ENCODE data around the gene NGB.

NGB gene

DNA sequence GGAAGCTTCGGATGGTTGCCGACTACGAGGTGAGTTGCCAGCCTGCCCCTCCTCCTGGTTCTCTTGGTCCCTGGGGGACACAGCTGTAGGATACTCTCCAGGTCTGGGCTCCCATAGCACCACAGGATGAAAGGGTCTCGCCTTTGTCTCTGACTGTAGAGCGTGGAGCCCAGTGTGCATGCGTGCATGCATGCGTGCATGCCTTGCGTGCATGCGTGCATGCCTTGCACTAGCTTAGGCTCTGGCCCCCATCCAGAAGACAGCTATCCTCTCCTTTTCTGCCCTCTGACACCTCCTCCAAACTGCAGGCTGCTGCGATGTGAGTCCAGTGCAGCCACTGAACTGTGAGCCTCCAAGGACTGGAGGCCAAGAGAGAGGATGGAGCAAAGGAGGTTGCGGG is 19.1 kb downstream of the NGB start:
- H3K4me1 ChIP-seq (ENCODE audit: insufficient read depth, low read length, poor library complexity, severe bottlenecking) = no peaks in the 10 kb centered on the region
- no peaks in the 10 kb centered on the region for H3K9me3 ChIP-seq (ENCODE audit: insufficient read depth, low read depth, low read length)
- no peak overlapping the region for H3K9ac ChIP-seq (ENCODE audit: low read depth, low read length, poor library complexity, severe bottlenecking)
- H3K4me3 ChIP-seq (ENCODE audit: low read length, poor library complexity, severe bottlenecking) = no peak overlapping the region
- H2AFZ ChIP-seq (ENCODE audit: low read length) = no peak overlapping the region
- no peak overlapping the region for H3K4me2 ChIP-seq (ENCODE audit: low read depth, low read length, poor library complexity, severe bottlenecking)
- H3F3A ChIP-seq (ENCODE audit: low read depth) = no peaks in the 10 kb centered on the region
- H4K20me1 ChIP-seq (ENCODE audit: insufficient read depth, low read length, poor library complexity, severe bottlenecking) = no peaks in the 10 kb centered on the region
- no peaks in the 10 kb centered on the region for H3K36me3 ChIP-seq (ENCODE audit: insufficient read depth, low read length)
- H3K27me3 ChIP-seq (ENCODE audit: insufficient read depth, low read length, poor library complexity, severe bottlenecking) = no peaks in the 10 kb centered on the region
- H3K9me2 ChIP-seq (replicated peaks; ENCODE audit: low read depth, low read length) = no peaks in the 10 kb centered on the region
- H3K79me2 ChIP-seq (ENCODE audit: insufficient read depth, low read length) = no peaks in the 10 kb centered on the region
- no peak for TF ChIP-seq EZH2phosphoT487 (IDR thresholded peaks at IDR 0.05; ENCODE audit: borderline replicate concordance)
- TF ChIP-seq CTCF (conservative IDR thresholded peaks at IDR 0.05; ENCODE audit: low read length) = no peak

GRCh38 chr14:77250927-77251326 is 20.1 kb downstream of the NGB start:
- H3F3A ChIP-seq (ENCODE audit: low read depth) = no peaks in the 10 kb centered on the region
- no peaks in the 10 kb centered on the region for H3K36me3 ChIP-seq (ENCODE audit: insufficient read depth, low read length)
- no peaks in the 10 kb centered on the region for H3K27me3 ChIP-seq (ENCODE audit: insufficient read depth, low read length, poor library complexity, severe bottlenecking)
- H3K9me2 ChIP-seq (replicated peaks; ENCODE audit: low read depth, low read length) = no peaks in the 10 kb centered on the region
- no peak for TF ChIP-seq CTCF (conservative IDR thresholded peaks at IDR 0.05; ENCODE audit: low read length)
- TF ChIP-seq EZH2phosphoT487 (IDR thresholded peaks at IDR 0.05; ENCODE audit: borderline replicate concordance) = no peak
- no peaks in the 10 kb centered on the region for H3K79me2 ChIP-seq (ENCODE audit: insufficient read depth, low read length)
- H2AFZ ChIP-seq (ENCODE audit: low read length) = no peak overlapping the region
- H3K4me2 ChIP-seq (ENCODE audit: low read depth, low read length, poor library complexity, severe bottlenecking) = no peak overlapping the region
- H3K4me1 ChIP-seq (ENCODE audit: insufficient read depth, low read length, poor library complexity, severe bottlenecking) = no peaks in the 10 kb centered on the region
- no peaks in the 10 kb centered on the region for H4K20me1 ChIP-seq (ENCODE audit: insufficient read depth, low read length, poor library complexity, severe bottlenecking)
- H3K4me3 ChIP-seq (ENCODE audit: low read length, poor library complexity, severe bottlenecking) = no peak overlapping the region
- no peaks in the 10 kb centered on the region for H3K9me3 ChIP-seq (ENCODE audit: insufficient read depth, low read depth, low read length)
- no peak overlapping the region for H3K9ac ChIP-seq (ENCODE audit: low read depth, low read length, poor library complexity, severe bottlenecking)

DNA sequence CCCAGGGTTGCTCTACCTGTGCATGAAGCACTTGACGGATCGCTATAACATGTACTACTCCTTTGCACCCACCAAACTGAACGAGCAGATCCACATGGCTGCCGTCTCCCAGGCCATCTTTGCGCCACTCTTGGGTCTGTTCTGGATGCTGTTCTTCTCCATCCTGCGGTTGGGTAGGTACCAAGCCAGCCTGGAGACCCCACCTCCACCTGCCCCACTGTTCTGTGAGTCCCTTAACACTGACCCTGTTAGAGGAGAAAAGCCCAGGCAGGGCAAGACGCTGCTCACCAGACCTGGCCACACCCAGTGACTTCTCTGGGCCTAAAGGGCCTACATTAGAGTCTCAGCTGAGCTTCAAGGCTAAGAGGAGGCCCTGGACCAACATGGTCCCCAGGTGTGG is 21.7 kb downstream of the NGB start:
- Histone ChIP-seq H3K4me2 (ENCODE audit: low read depth, low read length, poor library complexity, severe bottlenecking) (no peak overlapping the region), H3K36me3 (ENCODE audit: insufficient read depth, low read length) (no peaks in the 10 kb centered on the region), H3K9ac (ENCODE audit: low read depth, low read length, poor library complexity, severe bottlenecking) (no peak overlapping the region), H3K4me1 (ENCODE audit: insufficient read depth, low read length, poor library complexity, severe bottlenecking) (no peaks in the 10 kb centered on the region), H2AFZ (ENCODE audit: low read length) (no peak overlapping the region), H3K9me2 (replicated peaks; ENCODE audit: low read depth, low read length) (no peaks in the 10 kb centered on the region), H3K9me3 (ENCODE audit: insufficient read depth, low read depth, low read length) (no peaks in the 10 kb centered on the region), H3K4me3 (ENCODE audit: low read length, poor library complexity, severe bottlenecking) (no peak overlapping the region), H3K79me2 (ENCODE audit: insufficient read depth, low read length) (no peaks in the 10 kb centered on the region), H3F3A (ENCODE audit: low read depth) (no peaks in the 10 kb centered on the region), H3K27me3 (ENCODE audit: insufficient read depth, low read length, poor library complexity, severe bottlenecking) (no peaks in the 10 kb centered on the region), H4K20me1 (ENCODE audit: insufficient read depth, low read length, poor library complexity, severe bottlenecking) (no peaks in the 10 kb centered on the region)
- TF ChIP-seq EZH2phosphoT487 (IDR thresholded peaks at IDR 0.05; ENCODE audit: borderline replicate concordance) = no peak
- no peak for TF ChIP-seq CTCF (conservative IDR thresholded peaks at IDR 0.05; ENCODE audit: low read length)

Measured in Loucy (cell line).